Measurements from ENCODE around the gene SAMD4A. TPM values are rescaled to one million over a fixed set of nuclear protein-coding genes. Genes with fewer than 3 reads are reported as not detected.

Gene SAMD4A
- total RNA-seq = 100 to 1,000 TPM in 1 of 2 donors, 10 to 100 TPM in 1; 80.4 to 236 TPM
- long read RNA-seq, donor 1, partial matches to known transcripts = 6 of 27 reads
- long read RNA-seq, donor 1, other reads (novel, unspliced or antisense) = 20 of 27 reads
- long read RNA-seq, donor 2, full-length matches to known transcripts = 5 of 91 reads
- long read RNA-seq, donor 2, partial matches to known transcripts = 5 of 91 reads
- long read RNA-seq, donor 2, other reads (novel, unspliced or antisense) = 81 of 91 reads

- intact Hi-C loops (cut with DNase I) = loop anchor here in 1 of 2 donors (5.0 kb wide), 1 partner anchor 121 kb away; no protein-coding TSS in a partner anchor
- DNase-seq (ENCODE audit: low spot score) = peak; percentile 94
These were observed at the start of gene SAMD4A for GRCh38 chr14:54566410-54567223. SAMD4A (plus strand) TSS chr14:54567128; CDS start chr14:54567917, 789 bp downstream.

DNA sequence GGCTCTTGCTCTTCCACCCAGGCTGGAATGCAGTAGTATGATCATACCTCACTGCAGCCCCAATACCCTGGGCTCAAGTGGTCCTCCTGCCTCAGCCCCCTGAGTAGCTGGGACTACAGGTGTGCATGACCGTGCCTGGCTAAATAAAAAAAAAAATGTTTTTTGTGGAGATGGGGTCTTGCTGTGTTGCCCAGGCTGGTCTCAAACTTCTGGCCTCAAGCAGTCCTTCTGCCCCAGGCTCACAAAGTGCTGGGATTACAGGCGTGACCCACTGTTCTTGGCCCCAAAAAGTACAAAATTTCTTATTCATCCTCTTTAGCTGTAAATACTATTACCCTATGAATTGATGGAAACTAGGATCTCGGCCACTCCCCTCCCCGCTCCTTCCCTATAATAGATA is 42.5 kb upstream of the SAMD4A start:
- DNase-seq (ENCODE audit: low spot score) = no peak
- intact Hi-C loops (cut with DNase I) = no loop called here

DNA sequence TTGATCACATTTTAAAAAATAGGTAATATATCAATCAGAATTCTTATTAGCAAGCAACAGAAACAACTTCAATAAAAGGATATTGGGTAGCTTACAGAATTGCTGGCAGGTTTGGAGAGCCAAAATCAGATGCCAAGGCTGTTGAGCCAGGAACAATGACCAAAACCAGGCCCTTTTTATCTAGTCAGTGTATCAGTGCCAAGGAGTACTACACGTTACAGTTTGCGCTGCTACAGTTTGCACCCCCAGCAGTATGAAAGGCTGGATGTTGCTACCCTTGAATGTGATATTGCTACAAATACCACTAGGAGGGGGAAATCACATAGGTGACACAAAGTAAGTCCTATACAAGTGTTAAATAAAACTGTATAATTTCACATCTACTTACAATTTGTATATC is 38.0 kb upstream of the SAMD4A start:
- intact Hi-C loops (cut with DNase I) = no loop called here
- DNase-seq (ENCODE audit: low spot score) = no peak

- no peak for DNase-seq (ENCODE audit: low spot score)
- intact Hi-C loops (cut with DNase I) = no loop called here
These were observed 37.1 kb upstream of the SAMD4A start for GRCh38 chr14:54529811-54530210.

GRCh38 chr14:54532111-54533012 is 34.6 kb upstream of the SAMD4A start:
- intact Hi-C loops (cut with DNase I) = no loop called here
- no peak for DNase-seq (ENCODE audit: low spot score)

GRCh38 chr14:54533100-54533499 is 33.8 kb upstream of the SAMD4A start:
- DNase-seq (ENCODE audit: low spot score) = no peak
- intact Hi-C loops (cut with DNase I) = no loop called here

DNA sequence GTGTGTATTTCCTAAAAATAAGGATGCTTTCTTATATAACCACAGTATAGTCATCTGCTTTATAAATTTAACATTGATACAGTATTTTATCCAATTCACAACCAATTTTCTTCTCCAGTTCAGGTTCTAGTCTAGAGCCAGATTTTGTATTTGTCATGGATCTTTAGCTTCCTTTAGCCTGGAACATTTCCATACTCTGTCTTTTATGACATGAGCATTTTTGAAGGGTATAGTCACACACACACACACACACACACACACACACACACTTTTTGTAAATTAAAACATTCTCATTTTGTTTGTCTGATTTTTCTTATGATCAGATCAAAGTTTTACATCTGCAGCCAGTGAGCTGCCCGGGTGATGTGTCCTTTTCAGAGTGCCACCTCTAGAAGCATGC is 31.8 kb upstream of the SAMD4A start:
- intact Hi-C loops (cut with DNase I) = no loop called here

DNA sequence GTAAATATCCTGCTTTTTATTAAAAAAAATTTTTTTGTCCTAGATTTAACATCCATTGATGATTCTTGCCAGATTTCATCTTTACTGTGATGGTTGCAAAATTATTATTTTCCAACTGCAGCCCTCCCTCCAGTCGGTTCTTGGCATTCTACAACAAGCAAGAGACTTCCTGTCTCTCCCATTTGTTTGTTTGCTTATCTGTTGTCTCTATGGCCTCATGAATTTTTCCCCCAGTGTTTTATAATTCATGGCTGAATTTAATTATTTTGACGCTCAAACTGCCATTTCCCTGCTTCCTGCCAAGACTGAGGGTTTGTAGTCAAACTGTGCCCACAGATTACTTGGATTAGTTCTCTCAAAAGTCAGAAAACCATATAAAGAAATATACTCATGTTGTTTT is 31.3 kb upstream of the SAMD4A start:
- intact Hi-C loops (cut with DNase I) = no loop called here
- DNase-seq (ENCODE audit: low spot score) = no peak

More for the DNA sequence above, 31.8 kb upstream of the SAMD4A start:
- DNase-seq (ENCODE audit: low spot score) = no peak

DNA sequence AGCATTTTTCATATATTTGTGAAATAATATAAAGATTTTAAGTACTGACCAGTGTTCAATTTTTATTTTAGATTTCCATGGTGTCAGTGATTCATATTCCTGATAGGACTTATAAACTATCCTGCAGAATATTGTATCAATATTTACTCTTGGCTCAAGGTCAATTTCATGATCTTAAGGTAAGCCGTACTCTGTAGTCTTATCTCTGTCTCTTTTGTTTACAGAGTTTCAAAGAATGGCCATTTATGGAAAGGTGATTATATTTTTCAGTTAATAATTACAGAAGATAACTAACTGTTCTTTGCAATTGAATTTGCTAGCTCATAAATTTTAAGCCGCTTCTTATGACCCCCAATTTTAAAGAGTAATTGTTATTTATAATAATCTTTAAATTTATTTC is 29.3 kb upstream of the SAMD4A start:
- DNase-seq (ENCODE audit: low spot score) = no peak
- intact Hi-C loops (cut with DNase I) = no loop called here

DNA sequence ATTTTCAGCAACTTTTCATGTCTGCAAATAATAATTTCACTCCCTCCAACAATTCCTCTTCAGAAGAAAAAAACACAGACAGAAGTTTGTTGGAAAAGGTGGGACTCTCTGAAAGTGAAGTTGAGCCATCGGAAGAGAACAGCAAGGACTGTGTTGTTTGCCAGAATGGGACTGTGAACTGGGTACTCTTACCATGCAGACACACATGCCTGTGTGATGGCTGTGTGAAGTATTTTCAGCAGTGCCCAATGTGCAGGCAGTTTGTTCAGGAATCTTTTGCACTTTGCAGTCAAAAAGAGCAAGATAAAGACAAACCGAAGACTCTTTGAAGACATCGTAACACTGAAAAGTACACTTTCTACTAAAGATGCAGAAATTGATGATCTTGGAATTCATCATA is 28.9 kb upstream of the SAMD4A start:
- intact Hi-C loops (cut with DNase I) = no loop called here
- DNase-seq (ENCODE audit: low spot score) = no peak

DNA sequence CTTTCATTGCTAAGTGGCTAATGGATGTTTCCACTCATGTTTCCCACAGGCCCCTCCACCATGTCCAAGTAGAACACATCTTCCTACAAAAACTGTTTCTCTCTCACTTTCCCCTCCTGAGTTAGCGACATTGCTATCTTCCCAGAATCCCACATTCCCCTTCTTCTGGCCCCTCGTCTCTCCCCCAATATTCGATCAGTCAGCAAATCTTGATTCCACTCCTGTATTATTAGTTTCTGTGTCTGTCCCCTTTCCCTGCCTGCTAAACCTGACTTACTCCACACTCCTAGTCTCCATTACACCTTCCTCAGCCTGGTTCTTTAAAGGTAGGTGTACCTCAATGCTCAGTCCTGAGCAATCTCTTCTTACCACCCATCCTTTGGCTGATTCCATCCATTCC is 19.3 kb upstream of the SAMD4A start:
- intact Hi-C loops (cut with DNase I) = no loop called here

DNA sequence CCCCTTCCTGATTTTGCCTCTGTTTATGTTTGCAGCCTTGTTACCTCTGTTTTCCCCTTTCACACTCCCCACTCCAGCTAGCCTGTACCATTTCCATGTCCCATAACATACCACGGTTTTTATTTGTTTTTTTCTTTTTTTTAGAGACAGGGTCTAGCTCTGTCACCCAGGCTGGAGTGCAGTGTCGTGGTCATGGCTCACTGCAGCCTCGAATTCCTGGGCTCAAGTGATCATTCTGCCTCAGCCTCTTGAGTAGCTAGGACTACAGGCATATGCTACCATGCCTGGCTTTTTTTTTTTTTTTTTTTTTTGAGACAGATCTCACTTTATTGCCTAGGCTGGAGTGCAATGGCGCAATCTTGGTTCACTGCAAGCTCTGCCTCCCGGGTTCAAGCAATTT is 18.4 kb upstream of the SAMD4A start:
- DNase-seq (ENCODE audit: low spot score) = no peak
- intact Hi-C loops (cut with DNase I) = no loop called here

More for the DNA sequence above, 19.3 kb upstream of the SAMD4A start:
- DNase-seq (ENCODE audit: low spot score) = no peak

GRCh38 chr14:54549862-54550261 is 17.1 kb upstream of the SAMD4A start:
- intact Hi-C loops (cut with DNase I) = loop anchor here in 1 of 2 donors (10.0 kb wide), 1 partner anchor 255 kb away; no protein-coding TSS in a partner anchor
- DNase-seq (ENCODE audit: low spot score) = no peak

DNA sequence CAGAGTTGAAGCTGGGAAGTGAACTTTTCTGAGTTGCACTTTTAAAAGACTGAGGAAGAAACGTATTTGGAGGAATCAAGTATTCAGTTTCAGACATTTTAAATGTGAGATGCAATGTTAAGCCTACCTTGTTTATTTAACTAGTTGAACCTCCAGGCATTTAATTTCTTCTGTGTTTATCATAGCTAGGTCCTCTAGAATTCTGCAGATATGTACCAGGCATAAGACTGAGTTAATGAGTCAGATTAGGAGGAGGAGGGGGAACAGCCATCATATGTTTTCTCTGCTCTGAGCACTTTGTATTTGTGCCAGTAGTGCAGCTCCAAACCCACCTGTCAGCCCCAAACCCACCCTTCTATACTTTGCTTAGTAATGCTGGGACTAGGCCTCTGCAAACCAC is 16.4 kb upstream of the SAMD4A start:
- intact Hi-C loops (cut with DNase I) = loop anchor here in 1 of 2 donors (10.0 kb wide), 1 partner anchor 254 kb away; no protein-coding TSS in a partner anchor
- DNase-seq (ENCODE audit: low spot score) = no peak

DNA sequence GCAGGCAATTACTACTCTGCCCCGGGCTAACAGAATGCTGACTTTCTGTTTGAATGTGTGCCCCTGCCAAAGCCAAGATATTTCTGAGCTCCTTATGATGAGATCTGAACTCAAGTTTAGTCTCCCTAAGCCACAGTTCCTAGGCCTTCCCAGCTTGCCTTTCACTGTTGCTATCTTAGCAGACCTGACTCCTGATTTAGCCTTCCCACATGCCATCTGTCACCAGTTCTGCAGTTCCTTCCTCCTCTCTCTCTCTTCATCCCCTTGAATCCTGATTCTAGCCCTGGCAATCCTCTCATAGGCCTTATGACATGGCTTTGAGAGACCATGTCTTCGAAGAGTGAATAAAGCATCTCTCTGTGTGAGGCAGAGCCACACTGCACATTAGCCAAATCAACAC is 12.5 kb upstream of the SAMD4A start:
- intact Hi-C loops (cut with DNase I) = loop anchor here in 1 of 2 donors (10.0 kb wide), 1 partner anchor 250 kb away; no protein-coding TSS in a partner anchor
- DNase-seq (ENCODE audit: low spot score) = no peak

- no peak for DNase-seq (ENCODE audit: low spot score)
- intact Hi-C loops (cut with DNase I) = loop anchor here in 1 of 2 donors (10.0 kb wide), 1 partner anchor 249 kb away; no protein-coding TSS in a partner anchor
These were observed 11.3 kb upstream of the SAMD4A start for GRCh38 chr14:54555651-54556050.

DNA sequence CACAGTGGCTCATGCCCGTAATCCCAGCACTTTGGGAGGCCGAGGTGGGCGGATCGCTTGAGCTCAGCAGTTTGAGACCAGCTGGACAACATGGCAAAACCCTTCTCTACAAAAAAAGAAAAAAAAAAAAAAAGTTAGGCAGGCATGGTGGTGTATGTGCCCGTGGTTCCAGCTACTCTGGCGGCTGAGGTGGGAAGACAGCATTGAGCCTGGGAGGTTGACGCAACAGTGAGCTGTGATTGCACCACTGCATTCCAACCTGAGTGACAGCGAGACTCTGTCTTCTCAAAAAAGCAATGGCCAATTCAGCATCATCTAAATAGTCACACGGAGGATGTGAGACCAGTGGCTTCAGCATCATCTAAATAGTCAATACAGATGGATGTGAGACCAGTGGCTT is 10.4 kb upstream of the SAMD4A start:
- intact Hi-C loops (cut with DNase I) = loop anchor here in 1 of 2 donors (10.0 kb wide), 1 partner anchor 248 kb away; no protein-coding TSS in a partner anchor
- no peak for DNase-seq (ENCODE audit: low spot score)

- intact Hi-C loops (cut with DNase I) = no loop called here
These were observed 4.6 kb upstream of the SAMD4A start for GRCh38 chr14:54562334-54562733.

More at GRCh38 chr14:54562334-54562733, 4.6 kb upstream of the SAMD4A start:
- no peak for DNase-seq (ENCODE audit: low spot score)

All from posterior vena cava (tissue), 2 donors.